Measurements from ENCODE around the gene CDK11B.

Gene CDK11B

GRCh38 chr1:1626207-1627141 lies 32.3 kb downstream of the CDK11B start:
- no peak for DNase-seq

GRCh38 chr1:1625824-1626206 lies 33.0 kb downstream of the CDK11B start:
- no peak for DNase-seq

- DNase-seq: no peak
These were observed 33.4 kb downstream of the CDK11B start for GRCh38 chr1:1625404-1625775.

- no peak for DNase-seq
These were observed 34.1 kb downstream of the CDK11B start for GRCh38 chr1:1624443-1625403.

GRCh38 chr1:1623631-1624442 lies 35.0 kb downstream of the CDK11B start:
- DNase-seq: no peak

- DNase-seq: no peak
These were observed 35.6 kb downstream of the CDK11B start for GRCh38 chr1:1623181-1623630.

GRCh38 chr1:1622788-1623094 lies 36.1 kb downstream of the CDK11B start:
- DNase-seq: no peak

- DNase-seq: no peak
These were observed 36.6 kb downstream of the CDK11B start for GRCh38 chr1:1622010-1622787.

GRCh38 chr1:1621173-1622009 lies 37.4 kb downstream of the CDK11B start:
- DNase-seq: no peak

- no peak for DNase-seq
These were observed 38.2 kb downstream of the CDK11B start for GRCh38 chr1:1620433-1621139.

- DNase-seq: no peak
These were observed 38.9 kb downstream of the CDK11B start for GRCh38 chr1:1619917-1620361.

- DNase-seq: no peak
These were observed 40.3 kb downstream of the CDK11B start for GRCh38 chr1:1618396-1619068.

- no peak for DNase-seq
These were observed 40.9 kb downstream of the CDK11B start for GRCh38 chr1:1617925-1618324.

- no peak for DNase-seq
These were observed 41.3 kb downstream of the CDK11B start for GRCh38 chr1:1617516-1617915.

GRCh38 chr1:1616838-1617237 lies 42.0 kb downstream of the CDK11B start:
- no peak for DNase-seq

GRCh38 chr1:1616045-1616790 lies 42.6 kb downstream of the CDK11B start:
- DNase-seq: no peak

GRCh38 chr1:1615256-1616044 lies 43.4 kb downstream of the CDK11B start, which contains the start of gene MIB2:
TSS of gene MIB2 (plus strand) at chr1:1615500. CDS start at chr1:1623453, 7,953 bp downstream.
- DNase-seq: peak; percentile 99

- no peak for DNase-seq
These were observed 43.9 kb downstream of the CDK11B start for GRCh38 chr1:1614954-1615255.
